Neural cell (in vitro differentiated cells): Measurements from ENCODE around the gene ACY1. TPM values are rescaled to one million over a fixed set of nuclear protein-coding genes. Genes with fewer than 3 reads are reported as not detected.

Experiments
- H2AFZ ChIP-seq: fragments of 200-600, 300-800 bp; sonication (generic), shearing (Covaris generic); 2 replicates; pipeline ENCODE4 v1.6.0; 2014; ENCODE audit warnings: low read depth, mild to moderate bottlenecking, antibody characterized with exemption, low read length, moderate library complexity
- H3F3A ChIP-seq: fragments of 200-600 bp; shearing (Covaris generic); 2 replicates; pipeline ENCODE4 v1.6.1; 2016; ENCODE audit warnings: mild to moderate bottlenecking, moderate library complexity, mixed read lengths, antibody characterized with exemption, low read length; ENCODE audit not compliant: insufficient read depth, poor library complexity, severe bottlenecking
- H3K27ac ChIP-seq: fragments of 200-600, 300-800 bp; sonication (generic), shearing (Covaris generic); 2 replicates; pipeline ENCODE4 v1.5.1; 2014; ENCODE audit warnings: mild to moderate bottlenecking, low read length, moderate library complexity
- H3K27me3 ChIP-seq: fragments of 300-800, 200-600 bp; sonication (generic), shearing (Covaris generic); 2 replicates; pipeline ENCODE4 v1.6.0; 2014; ENCODE audit warnings: mild to moderate bottlenecking, low read depth, low read length, moderate library complexity; ENCODE audit not compliant: insufficient read depth
- H3K36me3 ChIP-seq: fragments of 300-800, 200-600 bp; sonication (generic), shearing (Covaris generic); 2 replicates; pipeline ENCODE4 v1.5.1; 2014; ENCODE audit warnings: mild to moderate bottlenecking, antibody characterized with exemption, low read length, moderate library complexity; ENCODE audit not compliant: insufficient read depth
- H3K4me2 ChIP-seq: fragments of 300-800, 200-600 bp; sonication (generic), shearing (Covaris generic); 2 replicates; pipeline ENCODE4 v1.6.0; 2014; ENCODE audit warnings: mild to moderate bottlenecking, low read length
- H3K4me3 ChIP-seq: fragments of 300-800, 200-600 bp; sonication (generic), shearing (Covaris generic); 2 replicates; pipeline ENCODE4 v1.5.1; 2014; ENCODE audit warnings: mild to moderate bottlenecking, low read length, moderate library complexity
- H3K79me2 ChIP-seq: fragments of 200-600 bp; shearing (Covaris generic); replicated peaks from 2 replicates; pipeline ENCODE4 v1.6.0; 2014; ENCODE audit warnings: mild to moderate bottlenecking, low read length, moderate library complexity; ENCODE audit not compliant: insufficient read depth
- H3K9ac ChIP-seq: fragments of 300-800, 200-600 bp; sonication (generic), shearing (Covaris generic); 2 replicates; pipeline ENCODE4 v1.6.1; 2016; ENCODE audit warnings: mild to moderate bottlenecking, low read length, mixed read lengths
- H3K9me2 ChIP-seq: fragments of 200-600 bp; shearing (Covaris generic); 2 replicates; pipeline ENCODE4 v1.6.1; 2016; ENCODE audit warnings: mild to moderate bottlenecking, low read length, mixed read lengths; ENCODE audit not compliant: insufficient read depth
- H3K9me3 ChIP-seq: fragments of 200-600, 300-800 bp; sonication (generic), shearing (Covaris generic); 2 replicates; pipeline ENCODE4 v1.6.1; 2016; ENCODE audit warnings: mild to moderate bottlenecking, mixed run types, low read length, moderate library complexity, mixed read lengths
- H4K20me1 ChIP-seq: fragments of 200-600 bp; shearing (Covaris generic); 2 replicates; pipeline ENCODE4 v1.6.1; 2016; ENCODE audit warnings: mild to moderate bottlenecking, mixed run types; ENCODE audit not compliant: insufficient read depth
- EP300 ChIP-seq: fragments of 450-650 bp; conservative IDR thresholded peaks from 2 replicates; pipeline ENCODE4 v1.6.1; 2014; ENCODE audit warnings: antibody characterized with exemption, mild to moderate bottlenecking, moderate library complexity; ENCODE audit not compliant: poor library complexity, severe bottlenecking
- EZH2 ChIP-seq: fragments of 200-600, 300-800 bp; shearing (Covaris generic), sonication (generic); IDR thresholded peaks from 2 replicates; pipeline ENCODE4 v1.6.1; 2014; ENCODE audit warnings: antibody characterized with exemption, low read length, borderline replicate concordance, mild to moderate bottlenecking; ENCODE audit not compliant: insufficient read depth, poor library complexity, severe bottlenecking
- MXI1 ChIP-seq: fragments of 450-650 bp; conservative IDR thresholded peaks from 2 replicates; pipeline ENCODE4 v1.6.1; 2014; ENCODE audit warnings: antibody characterized with exemption, mild to moderate bottlenecking; ENCODE audit not compliant: poor library complexity, severe bottlenecking
- POLR2AphosphoS5 ChIP-seq: IDR thresholded peaks from 2 replicates; pipeline ENCODE4 v1.6.1; 2012
- RAD21 ChIP-seq: fragments of 450-650 bp; conservative IDR thresholded peaks from 2 replicates; pipeline ENCODE4 v1.6.1; 2014; ENCODE audit warnings: antibody characterized with exemption, mild to moderate bottlenecking, moderate library complexity
- SMC3 ChIP-seq: fragments of 450-650 bp; conservative IDR thresholded peaks from 2 replicates; pipeline ENCODE4 v1.6.1; 2014; ENCODE audit warnings: antibody characterized with exemption, mild to moderate bottlenecking, moderate library complexity; ENCODE audit not compliant: poor library complexity
- TAF1 ChIP-seq: IDR thresholded peaks from 2 replicates; pipeline ENCODE4 v1.6.1; 2012; ENCODE audit warnings: low read depth
- polyA plus RNA-seq: library from polyadenylated mRNA; depleted of rRNA; stranded (reverse); fragments of >200 nt; gene quantifications from 2 replicates; pipeline ENCODE4 v1.2.3, GENCODE V29; 2014
- TF ChIP-seq, protein P1 (sequence below): IDR thresholded peaks from 2 replicates; pipeline ENCODE4 v1.6.1; 2012; ENCODE audit warnings: borderline replicate concordance
- TF ChIP-seq, protein P2 (sequence below): fragments of 450-650 bp; IDR thresholded peaks from 2 replicates; pipeline ENCODE4 v1.5.1; 2014; ENCODE audit warnings: antibody characterized with exemption, mild to moderate bottlenecking, moderate library complexity; ENCODE audit not compliant: poor library complexity, severe bottlenecking

The ACY1 gene
- polyA plus RNA-seq, 1 donor from 2014 or later, result 14.4 TPM

DNA sequence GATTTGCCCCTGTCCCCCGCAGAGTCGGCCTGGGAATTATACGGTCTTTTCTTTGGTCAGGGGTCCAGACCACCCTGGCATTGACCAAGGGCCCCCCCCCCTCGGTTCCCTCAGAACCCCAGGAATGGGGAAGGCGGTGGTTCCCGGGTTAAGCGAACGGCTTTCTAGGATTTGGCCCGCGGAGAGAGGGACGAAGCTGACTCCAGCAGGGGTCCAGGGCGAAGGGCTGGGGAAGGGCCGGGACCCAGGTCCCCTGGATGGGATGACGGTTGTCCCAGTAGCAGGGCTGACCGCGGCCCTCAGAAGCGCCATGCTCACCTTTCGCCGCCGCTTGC is 41.9 kb upstream of the ACY1 start:
- no peak for TF ChIP-seq RAD21
- Histone ChIP-seq H3K27ac (no peak overlapping the region), H3K9me3 (no peaks in the 10 kb centered on the region), H2AFZ (peak overlapping the region; percentile 28), H3K79me2 (no peaks in the 10 kb centered on the region), H3K9ac (peak overlapping the region; percentile 57), H4K20me1 (no peaks in the 10 kb centered on the region), H3K9me2 (no peaks in the 10 kb centered on the region), H3K4me3 (peak overlapping the region; percentile 76), H3K36me3 (no peaks in the 10 kb centered on the region), H3K4me2 (peak overlapping the region; percentile 77), H3K27me3 (no peaks in the 10 kb centered on the region), H3F3A (no peaks in the 10 kb centered on the region)

DNA sequence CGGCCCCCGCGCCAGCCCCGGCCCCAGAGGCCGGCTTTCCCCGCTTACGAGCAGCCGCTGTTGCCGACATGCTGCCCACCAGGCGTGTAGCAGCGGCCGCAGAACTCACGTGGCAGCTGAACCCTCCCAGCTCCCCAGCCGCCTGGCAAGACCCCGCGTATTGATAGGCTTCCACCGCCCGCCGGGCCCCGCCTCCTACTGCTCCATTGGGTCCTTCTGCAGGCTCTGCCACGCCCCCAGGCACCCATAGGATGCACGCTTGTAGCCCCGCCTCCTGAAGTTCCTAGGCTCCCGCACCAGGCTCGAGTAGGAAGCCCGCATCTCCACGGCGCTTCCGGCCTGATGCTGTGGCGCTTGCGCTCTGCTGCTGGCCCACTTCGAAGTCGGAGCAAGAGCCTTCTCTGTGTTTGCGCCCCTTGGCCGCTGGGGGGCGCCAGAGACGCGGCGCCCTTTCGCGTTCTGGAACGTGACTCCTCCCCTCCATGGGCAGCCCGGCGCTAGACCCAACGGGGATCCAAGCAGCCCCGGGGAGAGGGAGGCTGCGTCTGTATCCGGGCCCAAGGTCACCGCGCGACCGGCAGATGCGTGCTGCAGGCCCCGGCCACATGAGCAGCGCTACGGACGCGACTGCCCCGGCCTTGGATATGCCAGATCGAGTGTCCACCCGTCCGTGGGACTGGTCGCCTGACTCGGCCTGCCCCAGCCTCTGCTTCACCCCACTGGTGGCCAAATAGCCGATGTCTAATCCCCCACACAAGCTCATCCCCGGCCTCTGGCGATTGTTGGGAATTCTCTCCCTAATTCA is 41.3 kb upstream of the ACY1 start, which contains the start of the genes PARP3 and RRP9:
Gene PARP3, plus strand, starts transcription at position 566 of the 805 bp plus-strand sequence. CDS start 993 bp downstream, outside the sequence.
Gene RRP9, minus strand, starts transcription at position 107 of the 805 bp plus-strand sequence. Its CDS starts 37 bp downstream, at position 70.
- H3K9me2 ChIP-seq, result no peaks in the 10 kb centered on the region
- peak within 1 kb of the TSS; percentile 81 for H2AFZ ChIP-seq
- H3K36me3 ChIP-seq, result no peaks in the 10 kb centered on the region
- no peaks in the 10 kb centered on the region for H3K9me3 ChIP-seq
- no peaks in the 10 kb centered on the region for H3K27me3 ChIP-seq
- H3K9ac ChIP-seq, result peak within 1 kb of the TSS; percentile 66
- H3K4me3 ChIP-seq, result peak within 1 kb of the TSS; percentile 76
- H3K27ac ChIP-seq, result peak within 1 kb of the TSS; percentile 64
- peak within 1 kb of the TSS; percentile 77 for H3K4me2 ChIP-seq
- H4K20me1 ChIP-seq, result no peaks in the 10 kb centered on the region
- H3F3A ChIP-seq, result no peaks in the 10 kb centered on the region
- no peaks in the 10 kb centered on the region for H3K79me2 ChIP-seq
- TF ChIP-seq TAF1 (peak; percentile 33), EP300 (peak; percentile 34), MXI1 (peak; percentile 100), RAD21 (peak; percentile 97), SMC3 (peak; percentile 90), POLR2AphosphoS5 (peak; percentile 63), EZH2 (no peak)
- TF ChIP-seq, protein P1, sequence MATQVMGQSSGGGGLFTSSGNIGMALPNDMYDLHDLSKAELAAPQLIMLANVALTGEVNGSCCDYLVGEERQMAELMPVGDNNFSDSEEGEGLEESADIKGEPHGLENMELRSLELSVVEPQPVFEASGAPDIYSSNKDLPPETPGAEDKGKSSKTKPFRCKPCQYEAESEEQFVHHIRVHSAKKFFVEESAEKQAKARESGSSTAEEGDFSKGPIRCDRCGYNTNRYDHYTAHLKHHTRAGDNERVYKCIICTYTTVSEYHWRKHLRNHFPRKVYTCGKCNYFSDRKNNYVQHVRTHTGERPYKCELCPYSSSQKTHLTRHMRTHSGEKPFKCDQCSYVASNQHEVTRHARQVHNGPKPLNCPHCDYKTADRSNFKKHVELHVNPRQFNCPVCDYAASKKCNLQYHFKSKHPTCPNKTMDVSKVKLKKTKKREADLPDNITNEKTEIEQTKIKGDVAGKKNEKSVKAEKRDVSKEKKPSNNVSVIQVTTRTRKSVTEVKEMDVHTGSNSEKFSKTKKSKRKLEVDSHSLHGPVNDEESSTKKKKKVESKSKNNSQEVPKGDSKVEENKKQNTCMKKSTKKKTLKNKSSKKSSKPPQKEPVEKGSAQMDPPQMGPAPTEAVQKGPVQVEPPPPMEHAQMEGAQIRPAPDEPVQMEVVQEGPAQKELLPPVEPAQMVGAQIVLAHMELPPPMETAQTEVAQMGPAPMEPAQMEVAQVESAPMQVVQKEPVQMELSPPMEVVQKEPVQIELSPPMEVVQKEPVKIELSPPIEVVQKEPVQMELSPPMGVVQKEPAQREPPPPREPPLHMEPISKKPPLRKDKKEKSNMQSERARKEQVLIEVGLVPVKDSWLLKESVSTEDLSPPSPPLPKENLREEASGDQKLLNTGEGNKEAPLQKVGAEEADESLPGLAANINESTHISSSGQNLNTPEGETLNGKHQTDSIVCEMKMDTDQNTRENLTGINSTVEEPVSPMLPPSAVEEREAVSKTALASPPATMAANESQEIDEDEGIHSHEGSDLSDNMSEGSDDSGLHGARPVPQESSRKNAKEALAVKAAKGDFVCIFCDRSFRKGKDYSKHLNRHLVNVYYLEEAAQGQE, result peak; percentile 26
- TF ChIP-seq, protein P2, sequence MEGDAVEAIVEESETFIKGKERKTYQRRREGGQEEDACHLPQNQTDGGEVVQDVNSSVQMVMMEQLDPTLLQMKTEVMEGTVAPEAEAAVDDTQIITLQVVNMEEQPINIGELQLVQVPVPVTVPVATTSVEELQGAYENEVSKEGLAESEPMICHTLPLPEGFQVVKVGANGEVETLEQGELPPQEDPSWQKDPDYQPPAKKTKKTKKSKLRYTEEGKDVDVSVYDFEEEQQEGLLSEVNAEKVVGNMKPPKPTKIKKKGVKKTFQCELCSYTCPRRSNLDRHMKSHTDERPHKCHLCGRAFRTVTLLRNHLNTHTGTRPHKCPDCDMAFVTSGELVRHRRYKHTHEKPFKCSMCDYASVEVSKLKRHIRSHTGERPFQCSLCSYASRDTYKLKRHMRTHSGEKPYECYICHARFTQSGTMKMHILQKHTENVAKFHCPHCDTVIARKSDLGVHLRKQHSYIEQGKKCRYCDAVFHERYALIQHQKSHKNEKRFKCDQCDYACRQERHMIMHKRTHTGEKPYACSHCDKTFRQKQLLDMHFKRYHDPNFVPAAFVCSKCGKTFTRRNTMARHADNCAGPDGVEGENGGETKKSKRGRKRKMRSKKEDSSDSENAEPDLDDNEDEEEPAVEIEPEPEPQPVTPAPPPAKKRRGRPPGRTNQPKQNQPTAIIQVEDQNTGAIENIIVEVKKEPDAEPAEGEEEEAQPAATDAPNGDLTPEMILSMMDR, result peak; percentile 100
